Aorta (tissue), 5 donors: ENCODE data around the gene EYA3. TPM values are rescaled to one million over a fixed set of nuclear protein-coding genes. Genes with fewer than 3 reads are reported as not detected.

Experiments
- ATAC-seq: fragments of 200-7000 bp; cut with Tn5 transposase; one replicate; pipeline ENCODE4 v1.9.1; 2022; ENCODE audit warnings: moderate library complexity; ENCODE audit not compliant: low FRiP score
- DNase-seq, 2 donors: peaks; one replicate each; pipeline ENCODE4 v3.0.0-alpha.2; 2020
- H3K27ac ChIP-seq, 2 donors: one replicate each; pipeline ENCODE4 v1.5.1; 2013; ENCODE audit warnings: low read length in 2 of 2, mild to moderate bottlenecking in 2 of 2, moderate library complexity in 2 of 2, control low read depth in 1 of 2, inconsistent platforms in 1 of 2, low read depth in 1 of 2
- H3K27me3 ChIP-seq, 2 donors: one replicate each; pipeline ENCODE4 v1.6.1; 2013; ENCODE audit warnings: control low read depth in 1 of 2, low read length in 1 of 2, mild to moderate bottlenecking in 1 of 2, moderate library complexity in 1 of 2; ENCODE audit not compliant: insufficient read depth in 2 of 2, control insufficient read depth in 1 of 2
- H3K36me3 ChIP-seq, 2 donors: one replicate each; pipeline ENCODE4 v1.6.1; 2013; ENCODE audit warnings: control low read depth in 1 of 2, low read length in 1 of 2, mild to moderate bottlenecking in 1 of 2; ENCODE audit not compliant: insufficient read depth in 2 of 2, control insufficient read depth in 1 of 2
- H3K4me1 ChIP-seq, 2 donors: one replicate each; pipeline ENCODE4 v1.6.1; 2013; ENCODE audit warnings: low read length in 2 of 2, control low read depth in 1 of 2, mild to moderate bottlenecking in 1 of 2, moderate library complexity in 1 of 2; ENCODE audit not compliant: insufficient read depth in 2 of 2, control insufficient read depth in 1 of 2
- H3K4me3 ChIP-seq, 2 donors: one replicate each; pipeline ENCODE4 v1.5.1; 2013; ENCODE audit warnings: low read length in 2 of 2, control low read depth in 1 of 2, mild to moderate bottlenecking in 1 of 2
- H3K9me3 ChIP-seq: one replicate; pipeline ENCODE4 v1.6.1; 2013; ENCODE audit warnings: mild to moderate bottlenecking, low read length; ENCODE audit not compliant: control insufficient read depth
- WGBS, 2 donors: extraction: QIAGEN DNeasy Blood & Tissue Kit; methylation state at CpG; one replicate each; pipeline ENCODE4 v1.1.7; 2013; 5-methylcytosine and 5-hydroxymethylcytosine counted together
- intact Hi-C, 2 donors: fragments of 100-400 bp; cut with DNase I; formaldehyde crosslinking; loops; one replicate each; pipeline versions ENCODE4 v1.14.2 to v1.15.0; 2022
- polyA plus RNA-seq, 2 donors: library from polyadenylated mRNA; stranded (reverse); fragments of 200-250 nt; gene quantifications; one replicate each; pipeline ENCODE4 v1.2.3, GENCODE V29; 2013
- total RNA-seq, 2 donors: library from RNA; stranded (reverse); fragmentation: NEBNext Ultra II Directional; extraction: Animal tissue kit (Norgen Biotek cat#: 25700); gene quantifications; one replicate each; pipeline ENCODE4 v1.2.1, GENCODE V29; 2021
- donor health status: healthy with polysubstance abuse.
- donor health status: Bipolar disorder and iron deficiency.
- donor health status: DM: no; HTN: no; CAD: no.
- donor health status: DM: no; HTN: no; CAD: no.
- donor health status: DM: yes; HTN: yes; CAD: no.

EYA3 gene
- total and polyA plus RNA-seq, 4 donors = 3.4 to 25.3 (median 12.9) TPM

DNA sequence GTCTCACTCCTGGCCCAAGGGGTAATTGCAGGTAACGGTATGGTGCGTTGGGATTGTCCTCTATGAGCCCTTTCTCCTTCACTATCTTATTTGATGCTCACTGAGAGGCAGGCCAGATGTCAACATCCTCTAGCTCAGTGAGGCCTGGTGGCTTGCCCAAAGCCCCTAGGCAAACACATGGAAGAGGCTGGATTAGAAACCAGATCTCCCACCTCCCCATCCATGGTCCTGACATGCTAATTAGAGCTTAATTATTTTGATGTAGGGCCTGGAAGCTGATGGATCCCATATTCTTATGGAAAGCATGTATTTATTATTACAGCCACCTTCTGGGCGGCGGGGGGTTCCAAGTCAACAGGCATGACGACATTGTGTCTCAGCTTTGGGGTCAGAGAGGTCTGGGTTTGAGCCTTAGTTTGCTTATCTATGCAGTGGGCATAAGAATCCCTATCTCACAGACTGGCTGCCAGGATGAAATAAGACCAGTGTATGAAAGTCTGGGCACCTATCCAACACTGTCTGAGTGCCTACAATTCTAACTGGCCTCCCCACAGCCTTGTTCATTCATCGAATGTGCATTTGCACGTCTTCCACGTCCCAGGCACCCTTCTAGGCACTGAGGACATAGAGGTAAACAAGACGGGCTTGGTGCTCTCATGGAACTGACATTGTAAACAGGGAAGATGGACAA lies 147.4 kb downstream of the EYA3 start:
- no peaks in the 10 kb centered on the region for H3K9me3 ChIP-seq
- ATAC-seq (no peak), DNase-seq (peak in 1 of 2 donors; percentile 22)
- intact Hi-C loops = no loop called here
- 74 to 82% methylated on average over 9 of the region's 9 CpGs for WGBS, 2 donors
- no peak overlapping the region for H3K27ac ChIP-seq
- no peaks in the 10 kb centered on the region for H3K27me3 ChIP-seq
- H3K4me1 ChIP-seq = no peaks in the 10 kb centered on the region
- H3K4me3 ChIP-seq = no peak overlapping the region
- H3K36me3 ChIP-seq = no peaks in the 10 kb centered on the region

DNA sequence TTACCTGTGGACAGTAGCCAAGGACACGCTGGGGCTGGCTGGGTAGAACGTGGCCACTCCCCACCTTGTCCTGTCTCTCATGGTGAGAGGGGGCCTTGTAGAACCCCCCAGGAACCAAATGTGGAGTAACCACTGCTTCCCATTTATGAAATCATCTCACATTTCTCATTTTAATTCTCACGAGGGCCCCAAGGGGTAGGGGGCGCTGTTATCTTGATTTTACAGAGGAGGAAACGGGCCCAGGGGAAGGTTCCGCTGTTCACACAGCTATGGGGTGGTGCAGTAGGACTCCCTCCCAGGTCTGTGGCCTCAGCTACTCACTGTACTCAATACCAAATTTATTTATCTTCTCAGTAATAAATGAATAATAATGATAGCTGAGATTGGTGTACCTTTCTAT lies 148.1 kb downstream of the EYA3 start:
- ATAC-seq (no peak), DNase-seq (peak; percentile 77 to 79)
- Histone ChIP-seq H3K4me1 (no peaks in the 10 kb centered on the region), H3K4me3 (no peak overlapping the region), H3K27ac (no peak overlapping the region), H3K9me3 (no peaks in the 10 kb centered on the region), H3K27me3 (no peaks in the 10 kb centered on the region), H3K36me3 (no peaks in the 10 kb centered on the region)
- intact Hi-C loops = no loop called here
- WGBS, 2 donors = 43 to 49% methylated on average over 6 of the region's 6 CpGs

DNA sequence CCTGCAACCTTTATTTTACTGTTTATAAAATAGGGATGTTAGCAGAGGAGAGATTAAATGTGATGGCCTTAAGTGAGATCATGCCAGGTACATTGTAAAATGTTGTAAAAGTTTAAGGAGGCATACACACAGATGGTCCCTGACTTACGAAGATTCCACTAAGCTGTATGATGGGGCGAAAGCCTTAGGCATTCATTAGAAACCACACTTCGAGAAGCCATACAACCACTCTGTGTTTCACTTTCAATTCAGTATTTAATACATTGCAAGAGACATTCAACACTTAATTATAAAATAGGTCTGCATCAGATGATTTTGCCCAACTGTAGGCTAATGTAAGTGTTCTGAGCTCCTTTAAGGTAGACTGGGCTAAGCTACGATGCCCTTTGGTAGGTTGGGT lies 149.9 kb downstream of the EYA3 start:
- Histone ChIP-seq H3K4me1 (no peaks in the 10 kb centered on the region), H3K36me3 (no peaks in the 10 kb centered on the region), H3K9me3 (no peaks in the 10 kb centered on the region), H3K27me3 (no peaks in the 10 kb centered on the region), H3K4me3 (no peak overlapping the region), H3K27ac (no peak overlapping the region)
- ATAC-seq = no peak
- intact Hi-C loops = no loop called here
- 89 to 91% methylated on average over 4 of the region's 4 CpGs for WGBS, 2 donors
- no peak for DNase-seq

DNA sequence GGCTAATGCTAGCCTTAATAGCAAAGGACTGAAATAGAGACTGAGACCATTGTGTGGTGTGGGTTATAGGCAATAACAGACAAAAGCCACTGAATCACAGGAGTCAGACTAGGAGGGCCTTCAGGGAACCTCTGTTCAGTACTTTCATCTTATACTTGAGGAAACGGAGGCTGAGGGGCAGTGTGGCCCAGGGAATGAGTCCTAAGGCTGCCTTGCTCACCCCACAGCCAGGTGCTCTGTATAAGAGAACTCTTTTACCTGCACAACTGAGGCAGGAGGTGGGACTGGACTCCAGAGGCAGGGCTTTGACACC lies 150.9 kb downstream of the EYA3 start:
- no peak overlapping the region for H3K4me3 ChIP-seq
- H3K4me1 ChIP-seq = no peaks in the 10 kb centered on the region
- no peaks in the 10 kb centered on the region for H3K36me3 ChIP-seq
- intact Hi-C loops = no loop called here
- peak in 1 of 2 donors; percentile 6 for DNase-seq
- ATAC-seq = no peak
- no peaks in the 10 kb centered on the region for H3K9me3 ChIP-seq
- no peaks in the 10 kb centered on the region for H3K27me3 ChIP-seq
- no peak overlapping the region for H3K27ac ChIP-seq
- 75 to 80% methylated on average over 1 of the region's 1 CpG for WGBS, 2 donors

DNA sequence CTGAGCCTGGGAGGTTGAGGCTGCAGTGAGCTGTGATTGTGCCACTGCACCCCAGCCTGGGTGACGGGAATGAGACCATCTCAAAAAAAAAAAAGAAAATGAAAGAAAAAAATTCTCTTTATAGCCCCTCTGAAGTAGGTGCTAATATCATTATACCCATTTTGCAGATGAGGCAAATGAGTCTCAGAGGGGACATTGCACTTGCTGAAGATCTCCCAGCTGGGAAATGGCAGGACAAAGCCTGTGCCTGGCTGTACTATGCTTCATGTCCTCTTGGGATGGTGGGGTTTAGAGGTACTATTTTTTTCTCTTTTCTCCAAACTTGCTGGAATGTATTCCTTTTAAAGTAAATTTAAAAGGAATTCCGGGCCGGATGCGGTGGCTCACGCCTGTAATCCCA lies 152.0 kb downstream of the EYA3 start:
- Histone ChIP-seq H3K27me3 (no peaks in the 10 kb centered on the region), H3K27ac (no peak overlapping the region), H3K4me3 (no peak overlapping the region), H3K4me1 (no peaks in the 10 kb centered on the region), H3K36me3 (no peaks in the 10 kb centered on the region), H3K9me3 (no peaks in the 10 kb centered on the region)
- DNase-seq (no peak), ATAC-seq (no peak)
- intact Hi-C loops = no loop called here
- WGBS, 2 donors = 55 to 80% methylated on average over 5 of the region's 5 CpGs

DNA sequence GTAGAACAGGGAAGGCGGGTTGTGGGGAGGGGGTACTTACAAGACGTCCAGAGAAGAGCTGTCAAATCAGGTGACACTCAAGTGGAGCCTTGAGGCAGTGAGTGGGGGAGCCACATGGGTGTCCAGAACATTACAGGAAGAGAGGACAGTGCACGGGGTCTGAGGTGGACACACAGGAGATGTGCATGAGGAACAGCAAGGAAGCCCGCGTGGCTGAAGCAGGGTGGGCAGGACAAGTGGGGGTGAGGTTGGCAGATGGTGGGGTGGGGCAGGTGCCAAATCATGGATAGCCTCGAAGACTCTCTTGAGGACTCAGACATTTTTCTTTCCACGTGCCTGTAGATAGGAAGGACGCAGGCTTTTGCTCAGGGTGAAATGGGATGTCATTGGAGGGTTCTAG lies 152.7 kb downstream of the EYA3 start:
- Histone ChIP-seq H3K27me3 (no peaks in the 10 kb centered on the region), H3K4me3 (no peak overlapping the region), H3K27ac (no peak overlapping the region), H3K4me1 (no peaks in the 10 kb centered on the region), H3K36me3 (no peaks in the 10 kb centered on the region), H3K9me3 (no peaks in the 10 kb centered on the region)
- DNase-seq (peak in 1 of 2 donors; percentile 70), ATAC-seq (no peak)
- WGBS, 2 donors = 41 to 53% methylated on average over 8 of the region's 8 CpGs
- intact Hi-C loops = no loop called here

DNA sequence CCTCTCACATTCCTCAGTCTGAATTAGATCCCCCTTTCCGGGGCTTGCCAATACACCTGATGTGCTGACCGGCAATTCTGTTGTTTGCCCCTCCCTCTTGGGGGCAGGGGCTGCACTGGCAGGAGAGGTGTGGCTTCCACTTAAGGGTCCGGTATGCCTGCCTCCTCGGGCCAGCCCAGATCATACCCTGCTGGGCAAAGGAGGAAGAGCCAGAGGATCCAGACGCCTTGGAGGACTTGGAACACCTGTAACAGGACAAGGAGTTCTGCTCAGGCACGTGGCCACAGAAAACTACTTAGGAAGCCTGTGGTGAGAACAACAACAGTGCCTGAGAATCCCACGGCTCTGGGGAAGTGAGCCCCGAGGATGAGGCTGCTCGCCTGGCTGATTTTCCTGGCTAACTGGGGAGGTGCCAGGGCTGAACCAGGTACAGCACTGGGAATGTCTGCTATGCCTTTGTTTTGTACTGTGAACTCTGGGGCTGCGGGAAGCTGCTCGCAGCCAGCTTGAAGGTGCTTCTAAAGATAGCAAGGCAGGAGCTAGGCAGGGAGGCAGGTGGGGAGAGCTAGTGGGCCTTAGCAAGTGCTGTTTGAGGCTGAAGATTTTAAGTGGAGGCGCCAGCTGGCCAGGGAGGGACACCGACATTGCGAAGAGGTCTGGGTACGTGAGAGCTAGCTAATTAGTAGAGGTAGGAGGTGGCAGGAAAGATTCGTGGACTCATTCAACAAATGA lies 153.4 kb downstream of the EYA3 start, which contains the start of gene SMPDL3B:
Gene SMPDL3B, plus strand, starts transcription at position 183 of the 732 bp plus-strand sequence. Its CDS starts 184 bp downstream, at position 367.
- intact Hi-C loops = no loop called here
- Histone ChIP-seq H3K4me1 (no peaks in the 10 kb centered on the region), H3K4me3 (no peak within 1 kb of the TSS), H3K9me3 (no peaks in the 10 kb centered on the region), H3K36me3 (no peaks in the 10 kb centered on the region), H3K27me3 (no peaks in the 10 kb centered on the region), H3K27ac (no peak within 1 kb of the TSS)
- ATAC-seq (no peak), DNase-seq (peak in 1 of 2 donors; percentile 51)
- WGBS, 2 donors = 2 to 3% methylated on average over 16 of the region's 16 CpGs

DNA sequence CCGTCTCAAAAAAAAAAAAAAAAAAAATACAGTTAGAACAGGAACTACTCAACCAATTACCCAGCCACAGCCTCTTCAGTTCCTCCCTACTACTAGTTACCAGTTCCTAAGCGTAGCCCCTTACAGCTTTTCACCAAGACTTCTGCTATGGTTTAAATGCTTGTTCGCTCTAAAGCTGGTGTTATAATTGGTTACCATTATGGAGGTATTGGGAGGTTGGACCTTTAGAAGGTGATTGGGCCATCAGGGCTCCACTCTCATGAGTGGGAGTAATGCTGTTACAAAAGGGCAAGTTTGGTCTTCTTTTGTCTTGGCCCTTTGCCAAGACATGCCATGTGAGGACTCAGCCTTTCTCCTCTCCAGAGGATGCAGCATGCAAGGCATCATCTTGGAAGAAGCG lies 156.7 kb downstream of the EYA3 start:
- no peak overlapping the region for H3K4me3 ChIP-seq
- H3K4me1 ChIP-seq = no peaks in the 10 kb centered on the region
- WGBS, 2 donors = 84 to 89% methylated on average over 3 to 4 of the region's 4 CpGs
- DNase-seq = no peak
- H3K9me3 ChIP-seq = no peaks in the 10 kb centered on the region
- no peaks in the 10 kb centered on the region for H3K27me3 ChIP-seq
- ATAC-seq = no peak
- no peak overlapping the region for H3K27ac ChIP-seq
- H3K36me3 ChIP-seq = no peaks in the 10 kb centered on the region
- intact Hi-C loops = no loop called here

DNA sequence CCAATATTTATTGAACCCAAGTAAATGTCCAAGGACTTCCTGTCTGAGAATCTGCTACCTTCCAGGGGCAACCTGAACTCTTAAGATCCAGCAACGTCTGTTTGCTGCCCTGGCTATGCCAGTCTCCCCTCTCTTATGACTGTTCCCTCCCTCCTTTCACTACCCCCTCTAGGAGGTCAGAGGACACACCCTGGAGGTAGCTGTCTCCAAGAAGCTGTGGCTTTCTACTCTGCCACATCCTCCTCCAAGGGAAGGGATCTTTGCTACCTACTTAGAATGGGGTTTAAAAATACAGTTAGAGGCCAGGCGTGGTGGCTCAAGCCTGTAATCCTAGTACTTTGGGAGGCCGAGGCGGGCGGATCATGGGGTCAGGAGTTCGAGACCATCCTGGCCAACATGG lies 157.2 kb downstream of the EYA3 start:
- WGBS, 2 donors = 88 to 91% methylated on average over 6 of the region's 6 CpGs
- H3K4me3 ChIP-seq = no peak overlapping the region
- DNase-seq (no peak), ATAC-seq (no peak)
- H3K9me3 ChIP-seq = no peaks in the 10 kb centered on the region
- H3K4me1 ChIP-seq = no peaks in the 10 kb centered on the region
- H3K36me3 ChIP-seq = no peaks in the 10 kb centered on the region
- H3K27ac ChIP-seq = no peak overlapping the region
- intact Hi-C loops = no loop called here
- no peaks in the 10 kb centered on the region for H3K27me3 ChIP-seq
